ENCODE measurements around the gene IGSF8. TPM values are rescaled to one million over a fixed set of nuclear protein-coding genes. Genes with fewer than 3 reads are reported as not detected.

Gene IGSF8
- total and polyA plus RNA-seq, 2 donors (not counting 3 experiments of a cell fraction or from before 2014, with no cell fraction given): 9.5 to 17.5 TPM

DNA sequence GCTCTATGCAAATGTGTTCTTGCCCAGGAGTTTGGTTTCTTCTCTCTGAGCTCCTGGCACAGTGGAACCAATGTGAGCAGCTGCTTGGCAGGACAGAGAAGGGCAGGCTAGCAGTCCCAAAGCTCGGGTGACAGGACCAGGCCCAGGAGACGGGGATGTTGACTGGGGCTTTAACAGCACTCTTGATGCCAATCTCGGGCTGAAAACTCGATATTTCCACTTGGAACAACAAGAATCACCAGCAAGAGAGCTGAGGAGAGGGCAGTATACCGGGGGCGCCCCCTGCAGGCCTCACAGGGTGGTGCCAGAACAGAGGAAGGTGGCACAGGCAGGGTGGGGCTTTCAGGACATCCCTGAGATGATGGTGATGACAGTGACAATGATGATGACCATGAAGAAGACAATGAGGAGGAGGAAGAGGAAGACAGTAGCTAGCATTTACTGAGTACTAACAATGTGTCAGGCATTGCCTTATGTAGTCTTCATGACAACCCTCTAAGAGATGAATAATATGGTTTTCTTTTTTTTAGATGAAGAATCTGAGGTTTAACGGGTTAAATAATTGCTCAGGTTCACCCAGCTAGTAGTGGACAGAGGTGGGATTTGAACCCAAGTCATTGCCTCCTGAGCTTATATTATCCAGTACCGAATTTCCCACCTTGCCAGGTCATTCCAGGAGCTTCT is 19.8 kb downstream of the IGSF8 start:
- no peak overlapping the region for H3K9ac ChIP-seq (replicated peaks; ENCODE audit: extremely low read depth, insufficient read depth, low read length)
- no peak for TF ChIP-seq POLR2A (IDR thresholded peaks at IDR 0.05; ENCODE audit: low read depth, low read length)
- TF ChIP-seq, protein P1, sequence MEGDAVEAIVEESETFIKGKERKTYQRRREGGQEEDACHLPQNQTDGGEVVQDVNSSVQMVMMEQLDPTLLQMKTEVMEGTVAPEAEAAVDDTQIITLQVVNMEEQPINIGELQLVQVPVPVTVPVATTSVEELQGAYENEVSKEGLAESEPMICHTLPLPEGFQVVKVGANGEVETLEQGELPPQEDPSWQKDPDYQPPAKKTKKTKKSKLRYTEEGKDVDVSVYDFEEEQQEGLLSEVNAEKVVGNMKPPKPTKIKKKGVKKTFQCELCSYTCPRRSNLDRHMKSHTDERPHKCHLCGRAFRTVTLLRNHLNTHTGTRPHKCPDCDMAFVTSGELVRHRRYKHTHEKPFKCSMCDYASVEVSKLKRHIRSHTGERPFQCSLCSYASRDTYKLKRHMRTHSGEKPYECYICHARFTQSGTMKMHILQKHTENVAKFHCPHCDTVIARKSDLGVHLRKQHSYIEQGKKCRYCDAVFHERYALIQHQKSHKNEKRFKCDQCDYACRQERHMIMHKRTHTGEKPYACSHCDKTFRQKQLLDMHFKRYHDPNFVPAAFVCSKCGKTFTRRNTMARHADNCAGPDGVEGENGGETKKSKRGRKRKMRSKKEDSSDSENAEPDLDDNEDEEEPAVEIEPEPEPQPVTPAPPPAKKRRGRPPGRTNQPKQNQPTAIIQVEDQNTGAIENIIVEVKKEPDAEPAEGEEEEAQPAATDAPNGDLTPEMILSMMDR (IDR thresholded peaks at IDR 0.05; ENCODE audit: extremely low read depth in 1 of 2, insufficient read depth in 1 of 2, low read depth in 1 of 2, low read length in 2 of 2): peak; percentile 80 to 87
- H3K79me2 ChIP-seq (ENCODE audit: control insufficient read depth, insufficient read depth, low read length): no peaks in the 10 kb centered on the region
- no peak overlapping the region for H3K4me3 ChIP-seq (replicated peaks in 1 of 3; ENCODE audit: insufficient read depth in 1 of 3, low read depth in 1 of 3, low read length in 3 of 3)
- H3K27ac ChIP-seq (ENCODE audit: insufficient read depth, low read depth, low read length): no peak overlapping the region
- ChIA-PET CTCF (interaction anchor here (0.6 to 4.2 kb wide), 28 partner anchors 10 to 945 kb away, joined by 3 to 37 read pairs (median 4); partner anchors contain the start of genes IGSF8 and KCNJ10), POLR2A (no interaction called here)
- DNase-seq (ENCODE audit: low read depth, low spot score) (peak; percentile 26), FAIRE-seq (peak; percentile 8)
- H3K4me1 ChIP-seq (ENCODE audit: control insufficient read depth, extremely low read depth, insufficient read depth, low read length): no peaks in the 10 kb centered on the region
- peaks cover 44 to 56% of the 10 kb centered on the region in 2 experiments for H3K27me3 ChIP-seq (ENCODE audit: control insufficient read depth in 2 of 2, insufficient read depth in 2 of 2, low read length in 2 of 2)
- intact Hi-C loops (cut with micrococcal nuclease) (loop anchor here (1.0 kb wide), 2 partner anchors 32 to 142 kb away; no protein-coding TSS in a partner anchor), dilution Hi-C loops (cut with MboI; ENCODE audit: extremely low pct_ligation_motif_present, low sequenced_read_pairs) (no loop called here)
- no peaks in the 10 kb centered on the region for H4K20me1 ChIP-seq (replicated peaks; ENCODE audit: control insufficient read depth, extremely low read depth, insufficient read depth, low read length)
- H3K36me3 ChIP-seq (ENCODE audit: control insufficient read depth in 2 of 2, extremely low read depth in 1 of 2, insufficient read depth in 2 of 2, low read length in 2 of 2): no peaks in the 10 kb centered on the region
- H3K9me1 ChIP-seq (replicated peaks; ENCODE audit: control insufficient read depth, extremely low read depth, insufficient read depth, low read length): no peaks in the 10 kb centered on the region
- H3K4me2 ChIP-seq (ENCODE audit: insufficient read depth, low read length): no peak overlapping the region
- no peaks in the 10 kb centered on the region for H3K9me3 ChIP-seq (replicated peaks; ENCODE audit: control insufficient read depth, insufficient read depth, low read length)
- H2AFZ ChIP-seq (ENCODE audit: low read depth, low read length): no peak overlapping the region
- no TSS peak for BruUV-seq (replicated peaks)

GRCh38 chr1:160077486-160077885 is 20.9 kb downstream of the IGSF8 start:
- Histone ChIP-seq H3K27ac (ENCODE audit: insufficient read depth, low read depth, low read length) (no peak overlapping the region), H3K79me2 (ENCODE audit: control insufficient read depth, insufficient read depth, low read length) (no peaks in the 10 kb centered on the region), H4K20me1 (replicated peaks; ENCODE audit: control insufficient read depth, extremely low read depth, insufficient read depth, low read length) (no peaks in the 10 kb centered on the region), H2AFZ (ENCODE audit: low read depth, low read length) (no peak overlapping the region), H3K9me3 (replicated peaks; ENCODE audit: control insufficient read depth, insufficient read depth, low read length) (no peaks in the 10 kb centered on the region), H3K4me3 (replicated peaks in 1 of 3; ENCODE audit: insufficient read depth in 1 of 3, low read depth in 1 of 3, low read length in 3 of 3) (no peak overlapping the region), H3K4me2 (ENCODE audit: insufficient read depth, low read length) (no peak overlapping the region), H3K9me1 (replicated peaks; ENCODE audit: control insufficient read depth, extremely low read depth, insufficient read depth, low read length) (no peaks in the 10 kb centered on the region), H3K4me1 (ENCODE audit: control insufficient read depth, extremely low read depth, insufficient read depth, low read length) (no peaks in the 10 kb centered on the region), H3K9ac (replicated peaks; ENCODE audit: extremely low read depth, insufficient read depth, low read length) (no peak overlapping the region), H3K36me3 (ENCODE audit: control insufficient read depth in 2 of 2, extremely low read depth in 1 of 2, insufficient read depth in 2 of 2, low read length in 2 of 2) (no peaks in the 10 kb centered on the region), H3K27me3 (ENCODE audit: control insufficient read depth in 2 of 2, insufficient read depth in 2 of 2, low read length in 2 of 2) (peaks cover 34 to 44% of the 10 kb centered on the region in 2 experiments)
- no peak for DNase-seq (ENCODE audit: low read depth, low spot score)
- dilution Hi-C loops (cut with MboI; ENCODE audit: extremely low pct_ligation_motif_present, low sequenced_read_pairs): no loop called here
- BruUV-seq (replicated peaks): no TSS peak
- ChIA-PET CTCF (interaction anchor here (1.0 to 4.2 kb wide), 11 partner anchors 8 to 944 kb away, joined by 3 to 37 read pairs (median 8); partner anchors contain the start of gene KCNJ10), POLR2A (no interaction called here)
- FAIRE-seq: no peak
- intact Hi-C loops (cut with micrococcal nuclease): no loop called here
- TF ChIP-seq EZH2 (IDR thresholded peaks at IDR 0.05; ENCODE audit: borderline replicate concordance, low read depth, low read length, severe bottlenecking) (no peak), GATA2 (IDR thresholded peaks at IDR 0.05; ENCODE audit: insufficient read depth, insufficient read length, low read depth, low read length) (no peak), POLR2A (IDR thresholded peaks at IDR 0.05; ENCODE audit: low read depth, low read length) (no peak), POLR2AphosphoS5 (IDR thresholded peaks at IDR 0.05; ENCODE audit: insufficient read depth, low read depth, low read length) (no peak), JUN (IDR thresholded peaks at IDR 0.05; ENCODE audit: borderline replicate concordance, insufficient read depth, insufficient read length, low read depth) (no peak)
- TF ChIP-seq, protein P2, sequence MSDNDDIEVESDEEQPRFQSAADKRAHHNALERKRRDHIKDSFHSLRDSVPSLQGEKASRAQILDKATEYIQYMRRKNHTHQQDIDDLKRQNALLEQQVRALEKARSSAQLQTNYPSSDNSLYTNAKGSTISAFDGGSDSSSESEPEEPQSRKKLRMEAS (IDR thresholded peaks at IDR 0.05; ENCODE audit: insufficient read depth, insufficient read length): no peak
